ENCODE measurements around the gene MAP2K2. TPM values are rescaled to one million over a fixed set of nuclear protein-coding genes. Genes with fewer than 3 reads are reported as not detected.

MAP2K2 gene
- total RNA-seq, 1 experiment from 2014 or later = 226 TPM

- DNase-seq = peak; percentile 43
- no peak overlapping the region for H3K4me3 ChIP-seq (ENCODE audit: insufficient read depth, low read depth, low read length)
- no peaks in the 10 kb centered on the region for H3K27me3 ChIP-seq (ENCODE audit: control insufficient read depth, insufficient read depth, low read length)
- peaks cover 7% of the 10 kb centered on the region for H3K36me3 ChIP-seq (replicated peaks; ENCODE audit: control insufficient read depth, insufficient read depth, low read length)
Measured at GRCh38 chr19:4119763-4120162, 4.2 kb downstream of the MAP2K2 start.

GRCh38 chr19:4115818-4116385 lies 8.0 kb downstream of the MAP2K2 start:
- Histone ChIP-seq H3K4me3 (ENCODE audit: insufficient read depth, low read depth, low read length) (no peak overlapping the region), H3K27me3 (ENCODE audit: control insufficient read depth, insufficient read depth, low read length) (no peaks in the 10 kb centered on the region), H3K36me3 (replicated peaks; ENCODE audit: control insufficient read depth, insufficient read depth, low read length) (peaks cover 18% of the 10 kb centered on the region)
- DNase-seq = peak; percentile 21

GRCh38 chr19:4115050-4115817 lies 8.7 kb downstream of the MAP2K2 start:
- H3K27me3 ChIP-seq (ENCODE audit: control insufficient read depth, insufficient read depth, low read length) = no peaks in the 10 kb centered on the region
- peaks cover 22% of the 10 kb centered on the region for H3K36me3 ChIP-seq (replicated peaks; ENCODE audit: control insufficient read depth, insufficient read depth, low read length)
- peak; percentile 35 for DNase-seq
- no peak overlapping the region for H3K4me3 ChIP-seq (ENCODE audit: insufficient read depth, low read depth, low read length)

GRCh38 chr19:4114181-4114580 lies 9.7 kb downstream of the MAP2K2 start:
- Histone ChIP-seq H3K36me3 (replicated peaks; ENCODE audit: control insufficient read depth, insufficient read depth, low read length) (peaks cover 28% of the 10 kb centered on the region), H3K27me3 (ENCODE audit: control insufficient read depth, insufficient read depth, low read length) (no peaks in the 10 kb centered on the region), H3K4me3 (ENCODE audit: insufficient read depth, low read depth, low read length) (no peak overlapping the region)
- peak; percentile 23 for DNase-seq

- Histone ChIP-seq H3K4me3 (ENCODE audit: insufficient read depth, low read depth, low read length) (no peak overlapping the region), H3K27me3 (ENCODE audit: control insufficient read depth, insufficient read depth, low read length) (no peaks in the 10 kb centered on the region), H3K36me3 (replicated peaks; ENCODE audit: control insufficient read depth, insufficient read depth, low read length) (peaks cover 30% of the 10 kb centered on the region)
- DNase-seq = peak; percentile 26
Measured at GRCh38 chr19:4113398-4114088, 10.4 kb downstream of the MAP2K2 start.

GRCh38 chr19:4112367-4112766 lies 11.6 kb downstream of the MAP2K2 start:
- DNase-seq = no peak
- peaks cover 33% of the 10 kb centered on the region for H3K36me3 ChIP-seq (replicated peaks; ENCODE audit: control insufficient read depth, insufficient read depth, low read length)
- no peak overlapping the region for H3K4me3 ChIP-seq (ENCODE audit: insufficient read depth, low read depth, low read length)
- no peaks in the 10 kb centered on the region for H3K27me3 ChIP-seq (ENCODE audit: control insufficient read depth, insufficient read depth, low read length)

GRCh38 chr19:4109626-4109945 lies 14.3 kb downstream of the MAP2K2 start:
- Histone ChIP-seq H3K4me3 (ENCODE audit: insufficient read depth, low read depth, low read length) (no peak overlapping the region), H3K27me3 (ENCODE audit: control insufficient read depth, insufficient read depth, low read length) (no peaks in the 10 kb centered on the region), H3K36me3 (replicated peaks; ENCODE audit: control insufficient read depth, insufficient read depth, low read length) (peaks cover 26% of the 10 kb centered on the region)
- no peak for DNase-seq

- Histone ChIP-seq H3K27me3 (ENCODE audit: control insufficient read depth, insufficient read depth, low read length) (no peaks in the 10 kb centered on the region), H3K36me3 (replicated peaks; ENCODE audit: control insufficient read depth, insufficient read depth, low read length) (peaks cover 23% of the 10 kb centered on the region), H3K4me3 (ENCODE audit: insufficient read depth, low read depth, low read length) (no peak overlapping the region)
- DNase-seq = no peak
Measured at GRCh38 chr19:4108767-4109625, 14.9 kb downstream of the MAP2K2 start.

- DNase-seq = no peak
- H3K27me3 ChIP-seq (ENCODE audit: control insufficient read depth, insufficient read depth, low read length) = no peaks in the 10 kb centered on the region
- no peak overlapping the region for H3K4me3 ChIP-seq (ENCODE audit: insufficient read depth, low read depth, low read length)
- peaks cover 20% of the 10 kb centered on the region for H3K36me3 ChIP-seq (replicated peaks; ENCODE audit: control insufficient read depth, insufficient read depth, low read length)
Measured at GRCh38 chr19:4103080-4103433, 20.9 kb downstream of the MAP2K2 start.

- H3K36me3 ChIP-seq (replicated peaks; ENCODE audit: control insufficient read depth, insufficient read depth, low read length) = peaks cover 18% of the 10 kb centered on the region
- no peaks in the 10 kb centered on the region for H3K27me3 ChIP-seq (ENCODE audit: control insufficient read depth, insufficient read depth, low read length)
- DNase-seq = peak; percentile 78
- H3K4me3 ChIP-seq (ENCODE audit: insufficient read depth, low read depth, low read length) = no peak overlapping the region
Measured at GRCh38 chr19:4102339-4103079, 21.4 kb downstream of the MAP2K2 start.

- DNase-seq = no peak
- H3K36me3 ChIP-seq (replicated peaks; ENCODE audit: control insufficient read depth, insufficient read depth, low read length) = peaks cover 18% of the 10 kb centered on the region
- H3K4me3 ChIP-seq (ENCODE audit: insufficient read depth, low read depth, low read length) = no peak overlapping the region
- no peaks in the 10 kb centered on the region for H3K27me3 ChIP-seq (ENCODE audit: control insufficient read depth, insufficient read depth, low read length)
Measured at GRCh38 chr19:4101496-4101770, 22.5 kb downstream of the MAP2K2 start.

GRCh38 chr19:4100647-4101495 lies 23.1 kb downstream of the MAP2K2 start:
- Histone ChIP-seq H3K4me3 (ENCODE audit: insufficient read depth, low read depth, low read length) (no peak overlapping the region), H3K36me3 (replicated peaks; ENCODE audit: control insufficient read depth, insufficient read depth, low read length) (peaks cover 18% of the 10 kb centered on the region), H3K27me3 (ENCODE audit: control insufficient read depth, insufficient read depth, low read length) (no peaks in the 10 kb centered on the region)
- DNase-seq = peak; percentile 57

GRCh38 chr19:4099041-4099764 lies 24.7 kb downstream of the MAP2K2 start:
- H3K4me3 ChIP-seq (ENCODE audit: insufficient read depth, low read depth, low read length) = no peak overlapping the region
- no peaks in the 10 kb centered on the region for H3K27me3 ChIP-seq (ENCODE audit: control insufficient read depth, insufficient read depth, low read length)
- no peak for DNase-seq
- H3K36me3 ChIP-seq (replicated peaks; ENCODE audit: control insufficient read depth, insufficient read depth, low read length) = peaks cover 20% of the 10 kb centered on the region
